Iris pigment epithelial cell (primary cell): ENCODE results near the gene GRM7.

Experiments used
- DNase-seq: peaks from one replicate; pipeline ENCODE4 v3.0.0-alpha.2; 2011; ENCODE audit warnings: low read depth

GRM7 gene

GRCh38 chr3:7241584-7242302 lies 380.8 kb downstream of the GRM7 start:
- no peak for DNase-seq

- no peak for DNase-seq
Observed at GRCh38 chr3:7242303-7242635, 381.4 kb downstream of the GRM7 start.

GRCh38 chr3:7249493-7250076 lies 388.7 kb downstream of the GRM7 start:
- DNase-seq, result no peak

DNA sequence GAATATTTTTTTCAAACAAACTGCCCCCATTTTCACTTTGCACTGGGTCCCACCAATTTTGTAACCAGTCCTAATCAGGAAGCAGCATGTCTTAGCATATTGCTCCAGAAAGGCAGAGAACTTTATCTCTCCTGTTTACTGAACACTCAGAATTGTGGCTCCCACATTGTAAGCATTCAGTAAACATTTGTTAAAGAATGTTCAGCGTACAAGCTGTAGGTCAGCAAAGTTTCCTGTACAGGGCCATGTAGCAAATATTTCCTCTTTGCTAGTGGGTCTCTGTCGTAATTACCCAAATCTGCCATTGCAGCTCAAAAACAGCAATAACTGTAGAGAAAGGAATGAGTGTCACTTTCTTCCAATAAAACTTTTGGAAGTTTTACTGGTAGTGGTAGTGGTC lies 393.3 kb downstream of the GRM7 start:
- no peak for DNase-seq

- no peak for DNase-seq
Observed at GRCh38 chr3:7260975-7261374, 400.1 kb downstream of the GRM7 start.

DNA sequence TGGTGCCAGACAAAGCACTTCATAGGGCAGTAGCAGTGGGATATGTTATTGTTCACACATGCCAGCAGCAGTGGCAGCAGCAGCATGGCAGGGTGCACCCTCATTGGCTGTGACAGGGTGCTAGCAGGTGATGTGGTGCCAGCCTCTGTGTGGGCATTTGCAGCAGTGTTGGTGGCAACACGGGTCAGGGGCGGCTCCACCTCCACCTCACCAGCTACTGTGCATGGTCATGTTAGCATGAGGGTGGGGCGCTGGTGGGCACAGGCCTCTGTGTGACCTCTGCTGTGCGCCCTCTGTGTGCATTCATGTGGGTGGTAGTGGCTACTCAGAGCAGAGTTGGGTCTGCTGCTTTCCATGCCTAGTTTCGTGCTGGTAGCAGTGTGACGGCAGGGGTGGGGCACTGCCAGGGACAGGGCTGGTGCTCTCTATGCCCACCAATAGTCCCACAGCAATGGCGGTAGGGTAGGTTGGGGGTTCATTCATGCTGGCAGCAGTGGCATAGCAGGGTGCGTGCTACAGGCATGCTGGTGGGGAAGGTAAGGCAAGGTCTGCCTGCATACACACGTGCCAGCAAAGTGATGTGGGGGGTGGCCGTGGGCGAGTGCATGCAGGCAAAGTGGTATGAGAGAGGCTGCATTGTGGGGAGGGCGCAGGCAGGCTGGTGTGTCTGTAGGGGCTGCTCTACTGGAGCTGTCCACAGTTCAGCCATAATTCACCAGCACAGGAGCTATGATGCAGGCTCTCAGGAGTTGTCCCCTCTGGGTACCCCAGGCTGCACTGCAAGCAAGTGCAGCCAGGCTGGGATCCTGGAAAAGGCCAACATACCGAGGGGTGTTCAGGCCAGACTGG lies 402.7 kb downstream of the GRM7 start:
- no peak for DNase-seq

GRCh38 chr3:7264196-7264526 lies 403.2 kb downstream of the GRM7 start:
- no peak for DNase-seq

- no peak for DNase-seq
Observed at GRCh38 chr3:7265736-7266135, 404.8 kb downstream of the GRM7 start.

- DNase-seq, result no peak
Observed at GRCh38 chr3:7266551-7266950, 405.6 kb downstream of the GRM7 start.

- DNase-seq, result no peak
Observed at GRCh38 chr3:7270731-7271130, 409.8 kb downstream of the GRM7 start.

GRCh38 chr3:7271631-7272030 lies 410.7 kb downstream of the GRM7 start:
- DNase-seq, result no peak

- DNase-seq, result no peak
Observed at GRCh38 chr3:7272203-7272602, 411.3 kb downstream of the GRM7 start.

GRCh38 chr3:7275396-7275795 lies 414.5 kb downstream of the GRM7 start:
- no peak for DNase-seq

DNA sequence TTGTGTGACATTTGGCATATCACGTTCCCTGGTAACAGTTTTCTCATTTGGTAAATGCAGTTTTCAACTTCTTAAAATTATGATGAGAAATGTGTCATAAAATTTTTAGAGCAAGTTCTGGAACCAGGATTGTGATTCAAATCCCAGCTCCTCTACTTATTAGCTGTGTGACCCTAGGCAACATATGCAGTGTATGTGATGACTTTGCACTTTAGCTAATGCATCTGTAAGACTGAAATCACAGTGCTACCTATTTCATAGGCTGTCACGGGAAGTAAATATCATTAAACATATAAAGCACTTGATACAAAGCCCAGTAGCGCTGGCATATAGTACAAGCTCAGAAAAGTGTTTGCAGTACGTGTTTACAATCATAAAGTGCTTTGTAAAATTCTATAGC lies 419.4 kb downstream of the GRM7 start:
- DNase-seq, result no peak

GRCh38 chr3:7282988-7283387 lies 422.1 kb downstream of the GRM7 start:
- DNase-seq, result no peak

- no peak for DNase-seq
Observed at GRCh38 chr3:7285505-7285904, 424.6 kb downstream of the GRM7 start.

- no peak for DNase-seq
Observed at GRCh38 chr3:7288133-7288532, 427.2 kb downstream of the GRM7 start.

DNA sequence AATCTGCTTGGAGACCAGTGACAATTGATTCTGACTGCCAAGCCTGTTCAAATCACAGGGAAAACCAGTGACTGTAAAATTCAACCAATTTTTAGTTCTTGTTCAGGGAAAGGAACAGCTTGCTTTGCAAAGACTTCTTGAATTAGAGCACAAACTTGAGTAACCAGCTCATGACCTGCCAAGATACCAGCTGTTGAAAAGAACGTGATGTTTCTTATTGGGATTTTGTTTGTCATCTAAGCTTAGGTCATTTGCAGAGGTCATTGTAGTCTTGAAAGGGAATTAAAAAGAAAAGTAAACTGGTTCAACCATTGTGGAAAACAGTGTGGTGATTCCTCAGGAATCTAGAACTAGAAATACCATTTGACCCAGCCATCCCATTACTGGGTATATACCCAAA lies 428.2 kb downstream of the GRM7 start:
- no peak for DNase-seq

- no peak for DNase-seq
Observed at GRCh38 chr3:7290077-7290825, 429.3 kb downstream of the GRM7 start.

DNA sequence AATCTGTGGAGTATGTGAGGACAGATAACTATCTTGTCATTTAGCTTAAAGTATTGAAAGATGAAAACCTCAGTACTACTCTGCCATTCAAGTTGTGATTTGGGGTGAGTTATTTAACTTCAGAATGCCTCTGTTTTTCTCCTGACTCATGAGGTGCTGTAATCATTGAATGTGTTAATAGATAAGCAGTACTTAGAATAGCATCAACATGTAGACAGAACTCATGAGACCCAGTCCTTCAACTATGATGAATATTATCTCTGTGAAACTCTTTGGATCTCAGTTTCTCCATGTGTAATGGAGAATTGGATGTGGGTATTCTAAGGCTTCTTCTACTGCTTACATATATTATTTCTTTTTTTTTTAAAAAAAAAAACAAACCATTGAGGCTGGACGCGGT lies 431.4 kb downstream of the GRM7 start:
- DNase-seq, result no peak

DNA sequence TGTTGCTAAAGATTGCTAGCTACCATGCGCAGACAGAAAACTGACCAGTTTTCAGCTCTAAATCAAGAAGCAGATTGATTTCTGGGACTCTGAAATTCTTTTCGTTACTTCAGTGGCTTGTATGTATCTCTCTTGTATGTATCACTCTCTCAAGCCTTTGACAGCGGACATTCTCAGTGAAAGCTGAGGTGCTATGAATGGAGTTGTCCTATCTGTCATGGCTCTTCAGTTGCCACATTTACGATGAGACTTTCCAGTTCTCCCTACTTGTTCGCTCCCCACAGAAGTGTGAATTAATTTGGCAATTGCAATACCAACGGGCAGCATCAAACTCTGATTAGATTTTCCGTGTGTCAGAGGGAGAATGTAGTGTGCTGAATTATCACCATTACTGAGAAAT lies 432.4 kb downstream of the GRM7 start:
- DNase-seq, result no peak

DNA sequence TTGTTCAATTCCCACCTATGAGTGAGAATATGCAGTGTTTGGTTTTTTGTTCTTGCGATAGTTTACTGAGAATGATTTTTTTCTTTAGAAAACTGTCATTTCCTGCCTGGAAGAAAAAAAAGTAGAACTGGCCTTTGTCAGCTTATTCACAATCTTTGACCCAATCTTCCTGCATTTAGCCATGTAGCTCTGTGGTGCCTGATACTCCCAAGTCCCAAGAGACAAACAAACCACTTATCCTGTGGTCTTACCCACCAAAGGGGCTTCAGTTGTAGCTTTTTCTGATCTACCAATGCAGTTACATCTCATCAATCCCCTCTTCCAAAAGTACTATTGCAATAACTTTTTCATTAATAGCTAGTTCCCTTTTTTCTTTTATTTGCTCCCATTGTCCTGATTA lies 444.6 kb downstream of the GRM7 start:
- DNase-seq, result no peak

GRCh38 chr3:7306901-7307300 lies 446.0 kb downstream of the GRM7 start:
- DNase-seq, result no peak
